22Rv1 (cell line): ENCODE results near the gene COCH.

Source experiments
- H3K27ac ChIP-seq: fragments of 450-650 bp; 2 replicates; pipeline ENCODE4 v1.5.1; 2017
- CTCF ChIP-seq: fragments of 450-650 bp; IDR thresholded peaks from 2 replicates; pipeline ENCODE4 v1.5.1; 2017; ENCODE audit warnings: mild to moderate bottlenecking
- ZFX ChIP-seq: fragments of 450-650 bp; IDR thresholded peaks from 2 replicates; pipeline ENCODE4 v1.6.1; 2017; ENCODE audit warnings: antibody characterized with exemption, borderline replicate concordance

COCH gene

DNA sequence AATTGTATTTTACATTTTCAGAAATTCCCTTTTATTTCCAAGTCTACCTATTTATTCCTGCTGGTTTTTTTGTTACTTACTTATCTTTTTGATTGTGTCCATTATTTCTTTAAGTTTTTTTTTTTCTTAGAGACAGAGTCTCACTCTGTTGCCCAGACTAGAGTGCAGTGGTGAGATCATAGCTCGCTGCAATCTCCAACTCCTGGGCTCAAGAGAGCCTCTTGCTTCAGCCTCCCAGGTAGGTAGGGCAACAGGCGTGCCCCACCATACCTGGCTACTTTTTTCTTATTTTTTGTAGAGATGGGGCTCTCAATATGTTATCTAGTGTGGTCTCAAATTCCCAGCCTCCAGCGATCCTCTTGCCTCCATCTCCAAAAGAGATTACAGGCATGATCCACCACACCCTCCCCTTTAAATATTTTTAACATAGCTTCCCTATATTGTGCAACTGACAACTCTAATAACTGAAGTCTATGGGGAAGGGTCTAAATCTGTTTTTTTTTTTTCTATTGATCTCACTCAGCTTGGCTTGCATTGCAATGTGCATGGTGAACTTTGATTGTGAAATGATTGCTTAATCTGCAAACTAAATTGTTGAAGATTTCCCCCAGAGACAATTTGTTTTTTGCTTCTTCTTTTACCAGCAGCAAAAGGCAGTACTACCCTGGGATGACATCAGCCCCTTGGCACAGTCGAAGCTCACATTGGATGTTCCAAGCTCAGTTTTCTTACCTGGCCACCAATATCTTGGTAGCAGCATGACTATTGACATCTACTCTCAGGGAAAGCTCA is 25.7 kb upstream of the COCH start:
- TF ChIP-seq CTCF (no peak), ZFX (no peak)
- H3K27ac ChIP-seq = no peak overlapping the region

DNA sequence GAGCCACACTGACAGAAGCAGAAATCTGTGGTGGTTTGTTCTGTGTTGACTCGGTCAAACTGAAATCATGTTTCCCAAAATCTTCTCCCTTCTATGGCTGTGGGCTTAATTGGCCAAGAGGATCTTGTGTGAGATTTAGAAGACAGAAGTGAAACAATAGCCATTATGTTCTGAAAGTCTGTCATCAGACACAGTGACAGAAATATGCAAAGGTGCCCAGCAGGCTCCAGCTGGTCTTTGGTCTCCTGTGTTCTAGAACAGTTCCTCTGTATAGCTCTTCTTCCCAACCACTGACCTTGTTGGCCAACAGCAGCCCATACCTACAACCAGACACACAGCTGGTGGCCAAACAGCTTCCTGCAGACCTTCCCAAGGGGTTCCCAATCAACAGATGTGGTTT is 25.0 kb upstream of the COCH start:
- TF ChIP-seq ZFX (no peak), CTCF (no peak)
- no peak overlapping the region for H3K27ac ChIP-seq

- no peak for TF ChIP-seq CTCF
- TF ChIP-seq ZFX = no peak
- H3K27ac ChIP-seq = no peak overlapping the region
Observed at GRCh38 chr14:30849983-30850382, 24.4 kb upstream of the COCH start.

GRCh38 chr14:30853946-30854345 is 20.4 kb upstream of the COCH start:
- no peak overlapping the region for H3K27ac ChIP-seq

GRCh38 chr14:30854492-30854891 is 19.9 kb upstream of the COCH start:
- no peak for TF ChIP-seq ZFX
- TF ChIP-seq CTCF = no peak

More at GRCh38 chr14:30853946-30854345, 20.4 kb upstream of the COCH start:
- TF ChIP-seq ZFX = no peak

DNA sequence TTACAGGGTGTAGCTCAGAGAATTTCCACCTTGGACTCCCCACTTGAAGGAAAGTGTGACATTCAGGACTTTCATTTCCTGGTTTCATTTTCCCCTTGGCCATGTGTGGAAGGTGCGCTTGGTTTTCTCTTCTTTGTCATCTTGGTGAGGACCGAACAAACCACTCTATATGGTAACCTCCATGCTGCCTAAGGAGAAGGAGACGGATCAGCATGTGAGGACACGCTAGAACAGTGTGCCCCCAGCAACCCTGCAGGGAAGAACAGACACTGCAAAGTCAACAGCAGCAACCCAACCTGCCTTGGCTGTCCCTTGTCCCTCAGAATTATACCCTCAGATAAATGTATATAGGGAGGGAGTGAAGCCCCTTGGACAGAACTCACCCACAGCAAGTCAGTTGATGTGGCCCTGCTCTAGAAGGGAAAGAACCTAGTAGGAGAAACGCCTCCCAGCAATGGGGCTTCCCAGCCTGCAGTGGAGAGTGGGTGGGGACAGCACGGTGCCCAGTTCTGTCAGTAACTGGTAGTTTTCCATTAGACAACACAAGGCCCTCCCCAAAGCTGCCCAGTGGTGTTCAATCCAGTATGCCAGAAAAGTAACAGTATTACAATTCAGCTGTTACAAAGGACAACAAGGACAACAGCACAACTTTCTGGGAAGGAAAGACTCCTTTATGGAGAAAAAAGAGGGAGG is 18.9 kb upstream of the COCH start:
- TF ChIP-seq CTCF (no peak), ZFX (no peak)
- no peak overlapping the region for H3K27ac ChIP-seq

More at GRCh38 chr14:30854492-30854891, 19.9 kb upstream of the COCH start:
- no peak overlapping the region for H3K27ac ChIP-seq

GRCh38 chr14:30861200-30861599 is 13.2 kb upstream of the COCH start:
- TF ChIP-seq CTCF = no peak
- TF ChIP-seq ZFX = no peak
- no peak overlapping the region for H3K27ac ChIP-seq
